B cell (primary cell): ENCODE results near the gene UNC13A.

Experiments used
- EZH2 ChIP-seq: IDR thresholded peaks from 2 replicates; pipeline ENCODE4 v1.6.1; 2012; ENCODE audit warnings: borderline replicate concordance, low read depth, mild to moderate bottlenecking, moderate library complexity, low read length; ENCODE audit not compliant: insufficient read depth, poor library complexity, severe bottlenecking
- TF ChIP-seq, protein P1 (sequence below): fragments of 200-600 bp; IDR thresholded peaks from one replicate; pipeline ENCODE4 v1.8.0; 2022; ENCODE audit warnings: antibody characterized with exemption, mild to moderate bottlenecking

DNA sequence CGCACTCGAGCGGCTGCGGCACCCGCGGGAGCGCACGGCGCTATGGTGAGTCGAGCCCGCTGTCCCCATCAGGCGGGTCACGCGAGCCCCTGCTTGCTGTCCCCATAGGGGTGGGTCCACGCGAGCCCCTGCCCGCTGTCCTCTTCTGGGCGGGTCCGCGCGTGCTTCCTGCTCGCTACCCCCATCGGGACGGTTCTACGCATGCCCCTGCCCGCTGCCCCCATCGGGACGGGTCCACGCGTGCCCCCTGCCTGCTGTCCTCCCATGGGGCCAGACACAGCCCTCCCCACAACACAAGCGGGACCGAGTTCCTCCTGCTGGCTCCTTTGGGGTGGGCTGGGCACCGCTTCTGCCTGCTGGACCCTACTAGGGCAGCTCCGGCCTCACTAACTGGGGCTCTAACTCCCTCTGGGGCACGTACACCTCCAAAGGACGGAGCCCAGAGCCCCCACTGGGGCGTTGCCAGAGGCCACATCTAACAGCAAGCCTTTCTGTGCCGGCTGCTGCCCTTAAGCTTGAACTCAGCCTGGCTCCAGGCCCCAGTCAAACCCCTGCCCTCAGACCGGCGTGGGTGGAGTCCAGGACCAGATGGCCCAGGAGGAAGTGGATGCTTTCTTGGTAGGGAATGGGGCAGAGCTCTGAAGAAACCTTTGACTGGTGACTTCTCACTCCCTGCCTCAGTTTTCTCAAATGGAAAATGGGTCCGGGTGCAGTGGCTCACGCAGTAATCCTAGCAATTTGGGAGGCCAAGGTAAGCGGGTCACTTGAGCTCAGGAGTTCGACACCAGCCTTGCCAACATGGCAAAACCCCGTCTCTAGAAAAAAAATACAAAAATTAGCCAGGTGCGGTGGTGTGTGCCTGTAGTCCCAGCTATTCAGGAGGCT, 132.0 kb downstream of the UNC13A start:
- TF ChIP-seq, protein P1, sequence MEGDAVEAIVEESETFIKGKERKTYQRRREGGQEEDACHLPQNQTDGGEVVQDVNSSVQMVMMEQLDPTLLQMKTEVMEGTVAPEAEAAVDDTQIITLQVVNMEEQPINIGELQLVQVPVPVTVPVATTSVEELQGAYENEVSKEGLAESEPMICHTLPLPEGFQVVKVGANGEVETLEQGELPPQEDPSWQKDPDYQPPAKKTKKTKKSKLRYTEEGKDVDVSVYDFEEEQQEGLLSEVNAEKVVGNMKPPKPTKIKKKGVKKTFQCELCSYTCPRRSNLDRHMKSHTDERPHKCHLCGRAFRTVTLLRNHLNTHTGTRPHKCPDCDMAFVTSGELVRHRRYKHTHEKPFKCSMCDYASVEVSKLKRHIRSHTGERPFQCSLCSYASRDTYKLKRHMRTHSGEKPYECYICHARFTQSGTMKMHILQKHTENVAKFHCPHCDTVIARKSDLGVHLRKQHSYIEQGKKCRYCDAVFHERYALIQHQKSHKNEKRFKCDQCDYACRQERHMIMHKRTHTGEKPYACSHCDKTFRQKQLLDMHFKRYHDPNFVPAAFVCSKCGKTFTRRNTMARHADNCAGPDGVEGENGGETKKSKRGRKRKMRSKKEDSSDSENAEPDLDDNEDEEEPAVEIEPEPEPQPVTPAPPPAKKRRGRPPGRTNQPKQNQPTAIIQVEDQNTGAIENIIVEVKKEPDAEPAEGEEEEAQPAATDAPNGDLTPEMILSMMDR, result no peak
- TF ChIP-seq EZH2, result no peak
